Sigmoid colon (tissue), 4 donors: ENCODE data around the gene HS6ST2.

ENCODE experiments used
- EP300 ChIP-seq, 4 donors: sonication (generic); formaldehyde crosslinking; IDR thresholded peaks; one replicate each; pipeline ENCODE4 v1.6.1; 2017; ENCODE audit warnings: antibody characterized with exemption in 4 of 4
- POLR2A ChIP-seq, 2 donors: fragments of 450-650 bp; IDR thresholded peaks; one replicate each; pipeline ENCODE4 v1.6.1; 2016; ENCODE audit warnings: antibody characterized with exemption in 2 of 2, mild to moderate bottlenecking in 2 of 2, moderate library complexity in 2 of 2
- POLR2AphosphoS5 ChIP-seq, 4 donors: sonication (generic); formaldehyde crosslinking; IDR thresholded peaks; one replicate each; pipeline ENCODE4 v1.6.1; 2017; ENCODE audit warnings: antibody characterized with exemption in 4 of 4
- TF ChIP-seq, protein P1 (sequence below), 4 experiments: fragments of 450-650 bp in 3 of 4; fragments of 200-600 bp in 1 of 4; IDR thresholded peaks; one replicate each; pipeline ENCODE4 v1.5.1; 2016 to 2019; ENCODE audit warnings: antibody characterized with exemption in 4 of 4, mild to moderate bottlenecking in 3 of 4, moderate library complexity in 2 of 4

DNA sequence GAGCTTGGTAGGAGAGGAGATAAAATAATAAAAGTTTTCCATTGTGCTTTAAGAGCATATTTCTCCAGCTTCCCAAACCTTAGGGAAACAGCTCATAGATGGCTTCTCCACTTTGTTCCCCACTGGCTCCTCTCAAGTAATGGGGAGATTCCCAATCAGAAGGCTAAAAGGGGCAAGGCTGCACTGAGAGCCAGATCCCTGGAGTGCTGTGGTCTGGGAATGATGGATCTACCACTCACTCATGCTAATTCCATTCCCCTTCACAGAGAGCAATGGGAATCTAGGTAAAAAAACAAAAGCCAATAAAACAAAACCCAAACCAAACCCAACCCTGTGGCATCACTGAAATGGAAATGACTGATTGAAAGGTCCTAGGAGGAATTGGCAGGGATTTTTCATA is 249.9 kb downstream of the HS6ST2 start:
- TF ChIP-seq, protein P1, sequence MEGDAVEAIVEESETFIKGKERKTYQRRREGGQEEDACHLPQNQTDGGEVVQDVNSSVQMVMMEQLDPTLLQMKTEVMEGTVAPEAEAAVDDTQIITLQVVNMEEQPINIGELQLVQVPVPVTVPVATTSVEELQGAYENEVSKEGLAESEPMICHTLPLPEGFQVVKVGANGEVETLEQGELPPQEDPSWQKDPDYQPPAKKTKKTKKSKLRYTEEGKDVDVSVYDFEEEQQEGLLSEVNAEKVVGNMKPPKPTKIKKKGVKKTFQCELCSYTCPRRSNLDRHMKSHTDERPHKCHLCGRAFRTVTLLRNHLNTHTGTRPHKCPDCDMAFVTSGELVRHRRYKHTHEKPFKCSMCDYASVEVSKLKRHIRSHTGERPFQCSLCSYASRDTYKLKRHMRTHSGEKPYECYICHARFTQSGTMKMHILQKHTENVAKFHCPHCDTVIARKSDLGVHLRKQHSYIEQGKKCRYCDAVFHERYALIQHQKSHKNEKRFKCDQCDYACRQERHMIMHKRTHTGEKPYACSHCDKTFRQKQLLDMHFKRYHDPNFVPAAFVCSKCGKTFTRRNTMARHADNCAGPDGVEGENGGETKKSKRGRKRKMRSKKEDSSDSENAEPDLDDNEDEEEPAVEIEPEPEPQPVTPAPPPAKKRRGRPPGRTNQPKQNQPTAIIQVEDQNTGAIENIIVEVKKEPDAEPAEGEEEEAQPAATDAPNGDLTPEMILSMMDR (IDR thresholded peaks at IDR 0.05) = no peak
- TF ChIP-seq POLR2A (IDR thresholded peaks at IDR 0.05) (no peak), EP300 (IDR thresholded peaks at IDR 0.05) (no peak), POLR2AphosphoS5 (IDR thresholded peaks at IDR 0.05) (no peak)
